SH-SY5Y (cell line): Measurements from ENCODE around the gene POLR2F.

Experiments used
- GATA2 ChIP-seq: IDR thresholded peaks from 2 replicates; pipeline ENCODE4 v1.6.1; 2011; ENCODE audit warnings: mild to moderate bottlenecking, low read depth, low read length
- GATA3 ChIP-seq: IDR thresholded peaks from 2 replicates; pipeline ENCODE4 v1.6.1; 2011; ENCODE audit warnings: low read depth, mild to moderate bottlenecking, low read length, moderate library complexity

POLR2F gene

GRCh38 chr22:37994982-37995381 lies 41.5 kb downstream of the POLR2F start:
- no peak for TF ChIP-seq GATA3
- no peak for TF ChIP-seq GATA2

GRCh38 chr22:37995460-37995859 lies 42.0 kb downstream of the POLR2F start:
- TF ChIP-seq GATA2, result no peak
- TF ChIP-seq GATA3, result no peak

- no peak for TF ChIP-seq GATA3
- TF ChIP-seq GATA2, result no peak
Measured at GRCh38 chr22:37996079-37996478, 42.6 kb downstream of the POLR2F start.

- TF ChIP-seq GATA3 (no peak), GATA2 (no peak)
Measured at GRCh38 chr22:37996515-37997246, 43.2 kb downstream of the POLR2F start.

GRCh38 chr22:37998543-37998942 lies 45.0 kb downstream of the POLR2F start:
- TF ChIP-seq GATA3 (no peak), GATA2 (no peak)

- TF ChIP-seq GATA2 (no peak), GATA3 (no peak)
Measured at GRCh38 chr22:37999236-37999635, 45.7 kb downstream of the POLR2F start.

- TF ChIP-seq GATA3, result no peak
- no peak for TF ChIP-seq GATA2
Measured at GRCh38 chr22:37999640-38000272, 46.3 kb downstream of the POLR2F start.

- no peak for TF ChIP-seq GATA3
- no peak for TF ChIP-seq GATA2
Measured at GRCh38 chr22:38005943-38006342, 52.4 kb downstream of the POLR2F start.

GRCh38 chr22:38006906-38007305 lies 53.4 kb downstream of the POLR2F start:
- no peak for TF ChIP-seq GATA2
- TF ChIP-seq GATA3, result no peak

GRCh38 chr22:38007330-38007902 lies 53.9 kb downstream of the POLR2F start:
- TF ChIP-seq GATA2, result no peak
- no peak for TF ChIP-seq GATA3

GRCh38 chr22:38009000-38009806 lies 55.7 kb downstream of the POLR2F start:
- TF ChIP-seq GATA2 (no peak), GATA3 (no peak)

- TF ChIP-seq GATA3, result no peak
- TF ChIP-seq GATA2, result no peak
Measured at GRCh38 chr22:38012604-38013072, 59.1 kb downstream of the POLR2F start.

- no peak for TF ChIP-seq GATA2
- TF ChIP-seq GATA3, result no peak
Measured at GRCh38 chr22:38014083-38014482, 60.6 kb downstream of the POLR2F start.
